T-helper 2 cell treated with Interferon-gamma antibody and Interleukin-4, amounts not matched to agents 5 μg/mL and 100 μg/mL, for 36 hours (primary cell): ENCODE data around the gene ERP27.

ENCODE experiments used
- DNase-seq: peaks from one replicate; pipeline ENCODE4 v3.0.0; 2021; ENCODE audit warnings: low spot score
- H3K27ac Mint-ChIP-seq: one replicate; pipeline ENCODE4 v1.8.0; 2021; ENCODE audit warnings: mild to moderate bottlenecking, mixed read lengths
- H3K27me3 Mint-ChIP-seq: one replicate; pipeline ENCODE4 v1.8.0; 2021; ENCODE audit warnings: low read depth, mixed read lengths
- H3K36me3 Mint-ChIP-seq: one replicate; pipeline ENCODE4 v1.8.0; 2021; ENCODE audit warnings: low read depth, mixed read lengths
- H3K4me1 Mint-ChIP-seq: one replicate; pipeline ENCODE4 v1.8.0; 2021; ENCODE audit warnings: low read depth, mixed read lengths
- H3K4me3 Mint-ChIP-seq: one replicate; pipeline ENCODE4 v1.8.0; 2022; ENCODE audit warnings: mild to moderate bottlenecking, moderate library complexity, mixed read lengths
- H3K9me3 Mint-ChIP-seq: one replicate; pipeline ENCODE4 v1.8.0; 2021; ENCODE audit warnings: mixed read lengths

Gene ERP27

DNA sequence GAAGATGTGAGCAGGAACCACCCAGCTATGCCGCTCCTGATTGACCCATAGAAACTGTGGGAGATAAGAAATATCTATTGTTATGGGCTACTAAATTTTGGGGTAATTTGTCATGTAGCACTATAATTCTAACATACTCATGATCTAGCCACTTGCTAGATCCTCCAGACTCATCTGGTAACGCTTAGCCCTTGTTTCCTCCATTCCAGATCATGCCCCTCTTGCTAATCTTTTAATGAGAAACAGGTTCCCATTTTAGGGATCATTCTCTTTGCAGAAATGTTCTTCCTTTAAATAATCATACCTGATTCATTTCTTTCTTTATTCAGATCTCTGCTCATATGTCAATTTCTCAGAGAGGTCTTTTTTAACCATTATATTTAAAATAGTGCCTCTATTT lies 26.9 kb upstream of the ERP27 start:
- H3K9me3 Mint-ChIP-seq, result peaks cover 4% of the 10 kb centered on the region
- no peaks in the 10 kb centered on the region for H3K27me3 Mint-ChIP-seq
- DNase-seq, result no peak
- no peak overlapping the region for H3K4me3 Mint-ChIP-seq
- no peak overlapping the region for H3K27ac Mint-ChIP-seq
- peaks cover 14% of the 10 kb centered on the region for H3K36me3 Mint-ChIP-seq
- H3K4me1 Mint-ChIP-seq, result peaks cover 21% of the 10 kb centered on the region

- no peak for DNase-seq
- Mint-ChIP-seq H3K36me3 (peaks cover 22% of the 10 kb centered on the region), H3K27me3 (no peaks in the 10 kb centered on the region), H3K4me1 (peaks cover 20% of the 10 kb centered on the region), H3K27ac (no peak overlapping the region), H3K4me3 (no peak overlapping the region), H3K9me3 (no peaks in the 10 kb centered on the region)
Observed at GRCh38 chr12:14964406-14964805, 26.1 kb upstream of the ERP27 start.

DNA sequence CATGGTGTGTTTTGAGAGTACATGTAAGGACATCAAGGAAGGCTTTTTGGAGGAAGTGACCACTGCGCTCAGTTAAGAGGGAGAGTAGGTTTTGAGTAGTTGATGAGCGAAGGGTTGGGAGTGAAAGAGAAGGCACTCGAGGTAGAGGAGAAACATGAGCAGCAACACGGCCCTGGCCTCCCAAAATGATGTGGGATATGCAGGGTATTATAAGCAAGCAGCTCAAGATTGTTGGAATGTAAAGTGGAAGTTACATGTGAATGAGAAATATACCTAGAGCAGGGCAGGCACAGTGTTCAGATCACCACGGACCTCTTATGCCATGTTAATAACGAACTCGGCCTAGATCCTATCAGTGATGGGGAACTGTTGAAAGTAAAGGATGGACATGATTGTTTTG lies 25.2 kb upstream of the ERP27 start:
- H3K4me1 Mint-ChIP-seq, result peaks cover 23% of the 10 kb centered on the region
- H3K4me3 Mint-ChIP-seq, result peak overlapping the region; percentile 45
- H3K9me3 Mint-ChIP-seq, result no peaks in the 10 kb centered on the region
- peak overlapping the region; percentile 76 for H3K27ac Mint-ChIP-seq
- H3K36me3 Mint-ChIP-seq, result peaks cover 31% of the 10 kb centered on the region
- no peak for DNase-seq
- H3K27me3 Mint-ChIP-seq, result no peaks in the 10 kb centered on the region

GRCh38 chr12:14962797-14963196 lies 24.5 kb upstream of the ERP27 start:
- DNase-seq, result no peak
- H3K36me3 Mint-ChIP-seq, result peaks cover 38% of the 10 kb centered on the region
- H3K27me3 Mint-ChIP-seq, result no peaks in the 10 kb centered on the region
- peak overlapping the region; percentile 99 for H3K4me3 Mint-ChIP-seq
- peaks cover 23% of the 10 kb centered on the region for H3K4me1 Mint-ChIP-seq
- no peaks in the 10 kb centered on the region for H3K9me3 Mint-ChIP-seq
- H3K27ac Mint-ChIP-seq, result peak overlapping the region; percentile 99

DNA sequence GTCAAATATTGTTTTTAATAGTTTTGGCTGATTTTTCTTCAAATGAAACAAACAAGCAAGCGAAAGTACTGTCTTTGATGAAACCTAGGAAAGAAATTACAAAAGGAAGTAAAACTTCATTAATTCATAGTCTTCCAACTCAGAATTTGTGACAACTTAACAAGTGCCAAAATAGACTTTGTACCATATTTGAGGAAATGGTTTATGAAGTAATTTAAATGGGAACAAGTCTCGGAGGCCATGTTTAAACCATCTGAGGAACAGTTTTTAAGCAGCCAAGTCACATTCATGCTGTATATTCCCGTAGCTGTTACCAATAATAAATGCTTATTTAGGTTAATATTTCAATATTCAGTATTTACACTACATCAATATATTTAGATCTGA lies 23.8 kb upstream of the ERP27 start:
- peaks cover 44% of the 10 kb centered on the region for H3K36me3 Mint-ChIP-seq
- no peaks in the 10 kb centered on the region for H3K9me3 Mint-ChIP-seq
- peak overlapping the region; percentile 99 for H3K4me3 Mint-ChIP-seq
- H3K4me1 Mint-ChIP-seq, result peaks cover 28% of the 10 kb centered on the region
- no peaks in the 10 kb centered on the region for H3K27me3 Mint-ChIP-seq
- no peak for DNase-seq
- peak overlapping the region; percentile 99 for H3K27ac Mint-ChIP-seq

GRCh38 chr12:14961466-14962152 lies 23.3 kb upstream of the ERP27 start, which contains the start of gene ARHGDIB:
TSS of gene ARHGDIB (minus strand) at chr12:14961601. CDS start at chr12:14950712, 10,889 bp downstream.
- peak within 1 kb of the TSS; percentile 99 for H3K27ac Mint-ChIP-seq
- H3K36me3 Mint-ChIP-seq, result peaks cover 49% of the 10 kb centered on the region
- H3K27me3 Mint-ChIP-seq, result no peaks in the 10 kb centered on the region
- peak within 1 kb of the TSS; percentile 99 for H3K4me3 Mint-ChIP-seq
- DNase-seq, result peak; percentile 83
- peaks cover 33% of the 10 kb centered on the region for H3K4me1 Mint-ChIP-seq
- H3K9me3 Mint-ChIP-seq, result no peaks in the 10 kb centered on the region

DNA sequence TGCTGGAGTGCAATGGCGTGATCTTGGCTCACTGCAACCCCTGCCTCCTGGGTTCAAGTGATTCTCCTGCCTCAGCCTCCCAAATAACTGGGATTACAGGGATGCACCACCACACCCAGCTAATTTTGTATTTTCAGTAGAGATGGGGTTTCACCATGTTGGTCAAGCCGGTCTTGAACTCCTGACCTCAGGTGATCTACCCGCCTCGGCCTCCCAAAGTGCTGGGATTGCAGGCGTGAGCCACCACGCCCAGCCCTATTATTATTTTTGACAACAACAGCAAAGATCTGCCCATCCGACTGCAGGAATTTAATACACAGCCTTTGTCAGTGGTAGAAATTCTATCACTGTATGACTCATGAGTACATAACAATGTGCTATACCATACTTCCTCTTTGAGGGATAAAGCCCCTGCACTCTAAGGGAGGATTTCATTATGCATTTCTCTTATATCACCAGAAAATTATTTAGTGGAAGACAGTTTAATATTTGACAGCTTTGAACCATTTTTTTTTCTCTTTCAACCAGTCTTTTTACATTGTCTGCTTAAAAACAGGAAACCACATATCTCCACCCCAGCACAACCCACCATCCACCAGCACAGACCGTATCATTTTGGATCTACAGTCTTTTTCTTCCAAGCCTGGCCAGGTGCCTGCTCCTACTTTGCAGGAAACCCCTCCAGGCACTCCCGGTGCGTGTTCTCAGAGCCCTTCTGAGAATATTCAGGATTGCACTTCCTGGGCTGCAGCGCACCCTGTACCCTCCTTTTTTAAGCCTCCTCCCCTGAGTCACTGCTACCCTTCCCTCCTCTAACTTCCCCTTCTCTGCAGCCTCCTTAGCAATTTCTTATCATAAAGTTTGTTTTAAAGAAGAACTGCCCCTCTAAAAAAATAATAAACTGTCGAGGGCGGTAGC lies 22.5 kb upstream of the ERP27 start:
- DNase-seq, result peak; percentile 36
- peak overlapping the region; percentile 99 for H3K27ac Mint-ChIP-seq
- peaks cover 57% of the 10 kb centered on the region for H3K36me3 Mint-ChIP-seq
- peak overlapping the region; percentile 99 for H3K4me3 Mint-ChIP-seq
- H3K27me3 Mint-ChIP-seq, result no peaks in the 10 kb centered on the region
- no peaks in the 10 kb centered on the region for H3K9me3 Mint-ChIP-seq
- H3K4me1 Mint-ChIP-seq, result peaks cover 41% of the 10 kb centered on the region

DNA sequence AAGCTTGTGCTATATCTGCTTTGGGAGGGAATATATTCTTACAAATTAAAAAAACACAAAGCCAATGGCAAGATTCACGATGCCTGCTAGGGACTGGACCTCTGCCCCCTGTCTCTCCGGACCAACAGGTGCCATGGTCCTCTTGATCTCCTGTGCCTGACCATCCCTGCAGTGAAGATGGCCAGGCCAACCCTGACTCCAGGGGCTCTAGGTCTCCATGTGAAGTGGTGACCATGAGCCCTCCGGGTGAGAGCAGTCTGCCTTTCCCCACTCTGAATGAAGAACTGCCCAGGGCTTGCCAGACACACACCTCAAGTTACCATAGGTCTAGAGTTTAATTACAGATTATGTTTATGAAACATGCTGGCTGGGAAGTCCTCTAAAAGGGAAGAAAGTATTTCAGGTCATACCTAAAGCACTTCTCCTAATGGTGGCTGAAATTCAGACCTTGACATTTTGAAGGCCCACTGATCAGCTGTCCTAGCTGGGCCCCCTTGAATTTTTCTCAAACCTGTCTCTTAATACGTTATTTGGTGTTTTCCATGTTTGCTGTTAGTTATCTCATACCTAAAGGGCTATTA lies 21.7 kb upstream of the ERP27 start:
- Mint-ChIP-seq H3K36me3 (peaks cover 61% of the 10 kb centered on the region), H3K4me3 (peak overlapping the region; percentile 99), H3K27ac (peak overlapping the region; percentile 99), H3K9me3 (no peaks in the 10 kb centered on the region), H3K27me3 (no peaks in the 10 kb centered on the region), H3K4me1 (peaks cover 37% of the 10 kb centered on the region)
- no peak for DNase-seq

DNA sequence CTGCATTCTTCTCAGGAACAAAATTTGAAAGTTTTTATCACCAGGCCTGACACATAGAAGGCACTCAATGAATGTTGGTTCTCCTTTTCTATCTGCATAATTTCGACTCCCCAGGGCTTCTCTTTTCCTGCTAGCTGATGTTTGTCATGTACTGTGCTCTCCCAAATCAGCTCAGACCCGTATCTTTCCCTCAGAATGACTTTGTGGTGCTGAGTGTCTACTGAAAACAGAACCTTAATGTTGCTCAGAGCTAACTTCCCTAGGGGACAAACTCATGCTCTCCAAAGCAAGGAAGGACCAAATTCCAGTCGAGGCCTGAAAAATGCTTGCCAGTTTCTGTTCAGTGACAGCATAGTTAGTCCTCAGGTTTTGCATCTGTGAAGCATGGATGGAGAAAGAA lies 21.1 kb upstream of the ERP27 start:
- peak overlapping the region; percentile 99 for H3K27ac Mint-ChIP-seq
- H3K4me1 Mint-ChIP-seq, result peaks cover 37% of the 10 kb centered on the region
- peaks cover 65% of the 10 kb centered on the region for H3K36me3 Mint-ChIP-seq
- no peaks in the 10 kb centered on the region for H3K9me3 Mint-ChIP-seq
- H3K27me3 Mint-ChIP-seq, result no peaks in the 10 kb centered on the region
- DNase-seq, result no peak
- peak overlapping the region; percentile 99 for H3K4me3 Mint-ChIP-seq

DNA sequence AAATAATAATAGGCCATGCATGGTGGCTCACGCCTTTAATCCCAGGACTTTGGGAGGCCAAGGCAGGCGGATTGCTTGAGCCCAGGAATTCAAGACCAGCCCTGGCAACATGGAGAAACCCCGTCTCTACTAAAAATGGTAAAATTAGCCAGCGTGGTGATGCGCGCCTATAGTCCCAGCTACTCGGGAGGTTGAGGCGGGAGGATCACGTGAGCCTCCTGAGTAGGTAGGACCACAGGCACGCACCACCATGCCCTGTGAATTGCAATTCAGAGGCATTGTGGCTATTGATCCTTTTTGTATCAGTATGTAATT lies 20.7 kb upstream of the ERP27 start:
- Mint-ChIP-seq H3K27me3 (no peaks in the 10 kb centered on the region), H3K36me3 (peaks cover 68% of the 10 kb centered on the region), H3K27ac (peak overlapping the region; percentile 99), H3K4me1 (peaks cover 40% of the 10 kb centered on the region), H3K9me3 (no peaks in the 10 kb centered on the region), H3K4me3 (peak overlapping the region; percentile 99)
- DNase-seq, result no peak

DNA sequence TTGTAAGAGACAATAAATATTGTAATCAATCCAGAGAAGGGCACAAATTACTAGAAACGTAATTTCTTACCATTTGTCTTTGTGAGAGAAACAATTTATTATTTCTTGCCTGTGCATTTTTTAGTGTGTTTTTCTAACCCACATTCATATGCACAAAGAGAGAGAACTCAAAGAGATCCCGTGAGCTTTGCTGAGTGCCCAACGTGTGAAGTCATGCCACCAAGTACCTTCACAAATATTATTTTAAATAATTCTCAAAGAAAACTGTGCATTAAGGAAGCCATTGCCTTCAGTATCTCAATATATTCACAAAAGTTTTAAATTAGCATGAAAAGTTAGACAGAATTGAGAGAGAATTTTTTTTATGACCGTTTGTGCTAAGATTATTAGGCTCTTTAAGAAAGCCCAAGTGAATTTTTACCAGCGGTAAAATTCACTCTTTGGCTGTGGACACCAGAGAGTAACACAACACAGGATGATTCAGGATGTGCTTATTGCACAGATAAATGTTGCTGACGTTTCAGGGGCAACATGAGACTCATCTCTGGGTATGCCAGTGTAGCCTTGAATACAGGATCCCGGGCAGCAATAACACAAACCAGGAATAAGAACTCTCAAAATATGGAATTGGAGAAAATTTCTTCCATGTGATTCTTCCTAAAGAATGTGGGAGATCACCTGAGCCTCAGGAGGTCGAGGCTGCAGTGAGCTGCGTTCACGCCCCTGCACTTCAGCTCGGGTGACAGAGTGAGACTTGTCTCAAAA lies 20.2 kb upstream of the ERP27 start:
- H3K4me3 Mint-ChIP-seq, result peak overlapping the region; percentile 99
- H3K27ac Mint-ChIP-seq, result peak overlapping the region; percentile 99
- peaks cover 71% of the 10 kb centered on the region for H3K36me3 Mint-ChIP-seq
- no peaks in the 10 kb centered on the region for H3K9me3 Mint-ChIP-seq
- no peak for DNase-seq
- peaks cover 40% of the 10 kb centered on the region for H3K4me1 Mint-ChIP-seq
- no peaks in the 10 kb centered on the region for H3K27me3 Mint-ChIP-seq

- Mint-ChIP-seq H3K4me3 (peak overlapping the region; percentile 99), H3K27ac (peak overlapping the region; percentile 99), H3K9me3 (no peaks in the 10 kb centered on the region), H3K27me3 (no peaks in the 10 kb centered on the region), H3K36me3 (peaks cover 76% of the 10 kb centered on the region), H3K4me1 (peaks cover 40% of the 10 kb centered on the region)
- DNase-seq, result no peak
Observed at GRCh38 chr12:14957551-14958168, 19.3 kb upstream of the ERP27 start.

GRCh38 chr12:14956905-14957304 lies 18.6 kb upstream of the ERP27 start:
- Mint-ChIP-seq H3K27ac (peak overlapping the region; percentile 78), H3K4me3 (peak overlapping the region; percentile 99), H3K9me3 (no peaks in the 10 kb centered on the region), H3K27me3 (no peaks in the 10 kb centered on the region), H3K4me1 (peaks cover 46% of the 10 kb centered on the region), H3K36me3 (peaks cover 81% of the 10 kb centered on the region)
- DNase-seq, result no peak
